ENCODE measurements around the gene SORL1-AS1.

Gene SORL1-AS1

DNA sequence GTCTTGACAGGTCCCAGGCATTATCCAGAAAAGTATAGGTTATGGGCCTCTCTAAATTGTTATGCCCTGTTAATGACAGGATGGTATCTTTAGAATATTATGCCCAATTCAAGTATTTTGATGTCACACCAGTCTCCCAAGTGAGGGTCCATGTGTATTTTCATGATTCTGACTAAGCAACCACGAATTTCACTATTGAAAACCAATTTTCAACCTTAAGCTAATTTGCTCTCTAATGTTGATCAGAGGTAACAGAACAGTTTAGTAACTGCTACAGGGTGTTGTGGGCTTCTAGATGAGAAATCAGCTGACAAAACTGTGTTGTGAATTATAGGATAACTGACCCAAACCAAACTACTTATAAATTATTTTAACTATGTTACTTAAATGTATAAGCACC lies 48.0 kb upstream of the SORL1-AS1 start:
- H3K9me2 ChIP-seq = no peaks in the 10 kb centered on the region
- 0% methylated on average over 1 of the region's 1 CpG for WGBS (ENCODE audit: low lambda C conversion rate)
- POLR2A ChIA-PET = no interaction called here
- H4K20me1 ChIP-seq (ENCODE audit: insufficient read depth) = no peaks in the 10 kb centered on the region
- peaks cover 3% of the 10 kb centered on the region; the same call in 1 of the 2 replicates for H3K9me3 ChIP-seq
- no peak overlapping the region for H3K4me3 ChIP-seq (ENCODE audit: low read depth in 2 of 2, low read length in 1 of 2)
- no peaks in the 10 kb centered on the region for H3K4me1 ChIP-seq (ENCODE audit: control insufficient read depth in 1 of 2, insufficient read depth in 2 of 2, low read depth in 1 of 2, low read length in 1 of 2)
- no peak overlapping the region for H3K4me2 ChIP-seq
- H3F3A ChIP-seq (replicated peaks; ENCODE audit: insufficient read depth) = no peaks in the 10 kb centered on the region
- no peak overlapping the region for H3K9ac ChIP-seq
- H3K27me3 ChIP-seq (ENCODE audit: insufficient read depth) = no peaks in the 10 kb centered on the region
- CTCF ChIA-PET = no interaction called here
- peaks cover 0 to 2% of the 10 kb centered on the region in 2 experiments for H3K36me3 ChIP-seq (replicated peaks in 1 of 2; ENCODE audit: control insufficient read depth in 1 of 2, insufficient read depth in 2 of 2, low read length in 1 of 2)
- no peaks in the 10 kb centered on the region for H3K79me2 ChIP-seq (ENCODE audit: insufficient read depth)
- H2AFZ ChIP-seq (ENCODE audit: low read depth) = no peak overlapping the region
- DNase-seq = no peak
- TF ChIP-seq POLR2AphosphoS5 (IDR thresholded peaks at IDR 0.05; ENCODE audit: low read depth, low read length) (no peak), ELF1 (IDR thresholded peaks at IDR 0.05) (no peak), YY1 (IDR thresholded peaks at IDR 0.05; ENCODE audit: low read depth) (no peak), SMC3 (IDR thresholded peaks at IDR 0.05; ENCODE audit: low read depth, low read length) (no peak), GATA2 (CRISPR knock-in tag; IDR thresholded peaks at IDR 0.05) (no peak), SIN3A (IDR thresholded peaks at IDR 0.05; ENCODE audit: borderline replicate concordance, low read depth, low read length) (no peak), TAF1 (IDR thresholded peaks at IDR 0.05; ENCODE audit: borderline replicate concordance, low read depth, low read length) (no peak), RCOR1 (IDR thresholded peaks at IDR 0.05; ENCODE audit: low read length) (no peak), TEAD4 (IDR thresholded peaks at IDR 0.05; ENCODE audit: borderline replicate concordance, insufficient read depth) (no peak), RFX5 (IDR thresholded peaks at IDR 0.05; ENCODE audit: low read length) (no peak), NFIC (IDR thresholded peaks at IDR 0.05; ENCODE audit: borderline replicate concordance) (no peak), RAD21 (IDR thresholded peaks at IDR 0.05; ENCODE audit: low read length) (no peak), PBX3 (IDR thresholded peaks at IDR 0.05) (no peak)
- H3K27ac ChIP-seq (ENCODE audit: low read depth in 2 of 2, low read length in 1 of 2) = no peak overlapping the region

- Histone ChIP-seq H3K36me3 (replicated peaks in 1 of 2; ENCODE audit: control insufficient read depth in 1 of 2, insufficient read depth in 2 of 2, low read length in 1 of 2) (peaks cover 0 to 2% of the 10 kb centered on the region in 2 experiments), H3K4me1 (ENCODE audit: control insufficient read depth in 1 of 2, insufficient read depth in 2 of 2, low read depth in 1 of 2, low read length in 1 of 2) (no peaks in the 10 kb centered on the region), H3F3A (replicated peaks; ENCODE audit: insufficient read depth) (no peaks in the 10 kb centered on the region), H3K79me2 (ENCODE audit: insufficient read depth) (no peaks in the 10 kb centered on the region), H2AFZ (ENCODE audit: low read depth) (no peak overlapping the region), H3K4me2 (no peak overlapping the region), H3K4me3 (ENCODE audit: low read depth in 2 of 2, low read length in 1 of 2) (no peak overlapping the region), H3K27me3 (ENCODE audit: insufficient read depth) (no peaks in the 10 kb centered on the region), H3K27ac (ENCODE audit: low read depth in 2 of 2, low read length in 1 of 2) (no peak overlapping the region), H3K9me2 (no peaks in the 10 kb centered on the region), H3K9me3 (no peaks in the 10 kb centered on the region), H4K20me1 (ENCODE audit: insufficient read depth) (no peaks in the 10 kb centered on the region), H3K9ac (no peak overlapping the region)
- TF ChIP-seq, protein P1, sequence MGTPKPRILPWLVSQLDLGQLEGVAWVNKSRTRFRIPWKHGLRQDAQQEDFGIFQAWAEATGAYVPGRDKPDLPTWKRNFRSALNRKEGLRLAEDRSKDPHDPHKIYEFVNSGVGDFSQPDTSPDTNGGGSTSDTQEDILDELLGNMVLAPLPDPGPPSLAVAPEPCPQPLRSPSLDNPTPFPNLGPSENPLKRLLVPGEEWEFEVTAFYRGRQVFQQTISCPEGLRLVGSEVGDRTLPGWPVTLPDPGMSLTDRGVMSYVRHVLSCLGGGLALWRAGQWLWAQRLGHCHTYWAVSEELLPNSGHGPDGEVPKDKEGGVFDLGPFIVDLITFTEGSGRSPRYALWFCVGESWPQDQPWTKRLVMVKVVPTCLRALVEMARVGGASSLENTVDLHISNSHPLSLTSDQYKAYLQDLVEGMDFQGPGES (IDR thresholded peaks at IDR 0.05; ENCODE audit: low read depth, low read length) = no peak
- TF ChIP-seq TCF12 (IDR thresholded peaks at IDR 0.05) (no peak), JUND (IDR thresholded peaks at IDR 0.05) (no peak), POLR2AphosphoS5 (IDR thresholded peaks at IDR 0.05; ENCODE audit: low read depth, low read length) (no peak), FOXJ3 (CRISPR knock-in tag; IDR thresholded peaks at IDR 0.05) (no peak), CHD2 (IDR thresholded peaks at IDR 0.05; ENCODE audit: low read length, partially characterized antibody) (no peak), FOXM1 (IDR thresholded peaks at IDR 0.05; ENCODE audit: low read depth) (no peak)
- TF ChIP-seq, protein P2, sequence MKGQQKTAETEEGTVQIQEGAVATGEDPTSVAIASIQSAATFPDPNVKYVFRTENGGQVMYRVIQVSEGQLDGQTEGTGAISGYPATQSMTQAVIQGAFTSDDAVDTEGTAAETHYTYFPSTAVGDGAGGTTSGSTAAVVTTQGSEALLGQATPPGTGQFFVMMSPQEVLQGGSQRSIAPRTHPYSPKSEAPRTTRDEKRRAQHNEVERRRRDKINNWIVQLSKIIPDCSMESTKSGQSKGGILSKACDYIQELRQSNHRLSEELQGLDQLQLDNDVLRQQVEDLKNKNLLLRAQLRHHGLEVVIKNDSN (IDR thresholded peaks at IDR 0.05; ENCODE audit: borderline replicate concordance, low read depth) = no peak
- CTCF ChIA-PET = interaction anchor here (0.8 to 1.3 kb wide), 2 partner anchors 49 to 91 kb away, joined by 3 read pairs; no protein-coding TSS in a partner anchor
- WGBS (ENCODE audit: low lambda C conversion rate) = 70% methylated on average over 2 of the region's 2 CpGs
- POLR2A ChIA-PET = no interaction called here
- DNase-seq = no peak
Observed at GRCh38 chr11:121500275-121500674, 47.5 kb upstream of the SORL1-AS1 start.

Measured in SK-N-SH (cell line).